ENCODE results near the gene PITX1. TPM values are rescaled to one million over a fixed set of nuclear protein-coding genes. Genes with fewer than 3 reads are reported as not detected.

PITX1 gene
- total RNA-seq, 2 experiments from 2014 or later = 56.3 to 76.4 TPM

DNA sequence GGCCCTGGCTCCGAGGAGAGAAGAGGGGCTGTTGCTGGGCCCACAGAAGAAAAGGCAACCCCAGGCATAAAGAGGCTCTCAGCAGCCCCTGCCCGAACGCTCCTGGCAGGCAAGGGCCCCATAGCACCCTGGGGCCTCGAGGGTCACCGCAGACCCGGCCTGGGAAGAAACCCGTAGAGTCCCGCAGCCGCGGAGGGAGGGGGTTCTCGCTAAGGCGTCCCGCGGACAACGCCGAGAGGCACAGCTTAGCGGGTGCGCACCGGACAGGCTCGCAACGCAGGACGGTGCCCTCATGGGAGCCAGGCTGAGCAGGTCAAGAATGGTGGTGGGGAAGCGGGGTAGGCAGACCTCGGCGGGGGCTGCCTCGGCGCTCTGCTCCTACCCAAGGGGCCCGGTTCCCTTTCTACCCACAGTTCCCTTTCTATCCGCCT, 6.7 kb downstream of the PITX1 start:
- DNase-seq (ENCODE audit: low spot score) = no peak
- CTCF ChIA-PET (ENCODE audit: unreplicated experiment) = no interaction called here
- peaks cover 13% of the 10 kb centered on the region; the same call in 1 of the 2 replicates for H4K20me1 ChIP-seq (ENCODE audit: insufficient read depth, low read length)
- peaks cover 29% of the 10 kb centered on the region for H3K4me1 ChIP-seq (ENCODE audit: insufficient read depth, low read length, poor library complexity, severe bottlenecking)
- peaks cover 32% of the 10 kb centered on the region for H3K79me2 ChIP-seq (ENCODE audit: insufficient read depth, low read depth, low read length)
- no peaks in the 10 kb centered on the region for H3K9me3 ChIP-seq (ENCODE audit: low read length)
- intact Hi-C loops (cut with micrococcal nuclease; ENCODE audit: unreplicated experiment) = no loop called here
- H3K9me2 ChIP-seq (ENCODE audit: insufficient read depth, low read length) = no peaks in the 10 kb centered on the region
- H3K4me3 ChIP-seq (ENCODE audit: low read depth, low read length, poor library complexity, severe bottlenecking) = no peak overlapping the region
- no peak overlapping the region for H2AFZ ChIP-seq (ENCODE audit: low read length)
- POLR2A ChIA-PET = no interaction called here
- no peak overlapping the region for H3K27ac ChIP-seq (ENCODE audit: low read depth, low read length, poor library complexity, severe bottlenecking)
- H3K36me3 ChIP-seq (ENCODE audit: insufficient read depth, low read length) = peaks cover 68% of the 10 kb centered on the region
- BruUV-seq (replicated peaks) = no TSS peak
- no peak overlapping the region for H3K4me2 ChIP-seq (ENCODE audit: low read length)
- TF ChIP-seq, protein P1, sequence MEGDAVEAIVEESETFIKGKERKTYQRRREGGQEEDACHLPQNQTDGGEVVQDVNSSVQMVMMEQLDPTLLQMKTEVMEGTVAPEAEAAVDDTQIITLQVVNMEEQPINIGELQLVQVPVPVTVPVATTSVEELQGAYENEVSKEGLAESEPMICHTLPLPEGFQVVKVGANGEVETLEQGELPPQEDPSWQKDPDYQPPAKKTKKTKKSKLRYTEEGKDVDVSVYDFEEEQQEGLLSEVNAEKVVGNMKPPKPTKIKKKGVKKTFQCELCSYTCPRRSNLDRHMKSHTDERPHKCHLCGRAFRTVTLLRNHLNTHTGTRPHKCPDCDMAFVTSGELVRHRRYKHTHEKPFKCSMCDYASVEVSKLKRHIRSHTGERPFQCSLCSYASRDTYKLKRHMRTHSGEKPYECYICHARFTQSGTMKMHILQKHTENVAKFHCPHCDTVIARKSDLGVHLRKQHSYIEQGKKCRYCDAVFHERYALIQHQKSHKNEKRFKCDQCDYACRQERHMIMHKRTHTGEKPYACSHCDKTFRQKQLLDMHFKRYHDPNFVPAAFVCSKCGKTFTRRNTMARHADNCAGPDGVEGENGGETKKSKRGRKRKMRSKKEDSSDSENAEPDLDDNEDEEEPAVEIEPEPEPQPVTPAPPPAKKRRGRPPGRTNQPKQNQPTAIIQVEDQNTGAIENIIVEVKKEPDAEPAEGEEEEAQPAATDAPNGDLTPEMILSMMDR (conservative IDR thresholded peaks at IDR 0.05; ENCODE audit: low read length) = no peak
- no peak for TF ChIP-seq EZH2phosphoT487 (IDR thresholded peaks at IDR 0.05; ENCODE audit: borderline replicate concordance, low read depth, low read length)

GRCh38 chr5:135026645-135027265, 7.3 kb downstream of the PITX1 start:
- DNase-seq (ENCODE audit: low spot score) = no peak
- no peak for TF ChIP-seq EZH2phosphoT487 (IDR thresholded peaks at IDR 0.05; ENCODE audit: borderline replicate concordance, low read depth, low read length)
- TF ChIP-seq, protein P1 (conservative IDR thresholded peaks at IDR 0.05; ENCODE audit: low read length) = no peak
- BruUV-seq (replicated peaks) = no TSS peak
- intact Hi-C loops (cut with micrococcal nuclease; ENCODE audit: unreplicated experiment) = no loop called here
- H2AFZ ChIP-seq (ENCODE audit: low read length) = no peak overlapping the region
- H3K9me3 ChIP-seq (ENCODE audit: low read length) = no peaks in the 10 kb centered on the region
- H3K4me1 ChIP-seq (ENCODE audit: insufficient read depth, low read length, poor library complexity, severe bottlenecking) = peaks cover 29% of the 10 kb centered on the region
- peak overlapping the region; percentile 25 for H3K27ac ChIP-seq (ENCODE audit: low read depth, low read length, poor library complexity, severe bottlenecking)
- H3K79me2 ChIP-seq (ENCODE audit: insufficient read depth, low read depth, low read length) = peaks cover 27% of the 10 kb centered on the region
- H3K36me3 ChIP-seq (ENCODE audit: insufficient read depth, low read length) = peaks cover 63% of the 10 kb centered on the region
- H3K4me3 ChIP-seq (ENCODE audit: low read depth, low read length, poor library complexity, severe bottlenecking) = no peak overlapping the region
- H4K20me1 ChIP-seq (ENCODE audit: insufficient read depth, low read length) = 0 out of 2 replicates have a peak, but pooled peaks cover 8% of the 10 kb centered on the region
- ChIA-PET POLR2A (interaction anchor here (0.5 to 0.6 kb wide), 2 partner anchors 26 to 123 kb away, joined by 3 to 4 read pairs; no protein-coding TSS in a partner anchor), CTCF (ENCODE audit: unreplicated experiment) (no interaction called here)
- no peak overlapping the region; the same call in 1 of the 2 replicates for H3K4me2 ChIP-seq (ENCODE audit: low read length)
- no peaks in the 10 kb centered on the region for H3K9me2 ChIP-seq (ENCODE audit: insufficient read depth, low read length)
